ENCODE results near the gene SERPINA12. TPM values are rescaled to one million over a fixed set of nuclear protein-coding genes. Genes with fewer than 3 reads are reported as not detected.

The SERPINA12 gene
- total RNA-seq, 4 donors from 2014 or later = not detected

- no peak for DNase-seq
- TF ChIP-seq CTCF (IDR thresholded peaks at IDR 0.05) = no peak
- no peak for TF ChIP-seq POLR2A (IDR thresholded peaks at IDR 0.05)
- no peaks in the 10 kb centered on the region for H3K36me3 ChIP-seq
- no peaks in the 10 kb centered on the region for H3K4me1 ChIP-seq
- no peaks in the 10 kb centered on the region for H3K9me3 ChIP-seq
- H3K4me3 ChIP-seq = no peak overlapping the region
- H3K27me3 ChIP-seq = no peaks in the 10 kb centered on the region
- no peak overlapping the region for H3K27ac ChIP-seq
These were observed 35.5 kb upstream of the SERPINA12 start for GRCh38 chr14:94544726-94545125.

GRCh38 chr14:94543449-94544124 lies 34.3 kb upstream of the SERPINA12 start:
- no peak for TF ChIP-seq CTCF (IDR thresholded peaks at IDR 0.05)
- TF ChIP-seq POLR2A (IDR thresholded peaks at IDR 0.05) = no peak
- no peaks in the 10 kb centered on the region for H3K4me1 ChIP-seq
- no peaks in the 10 kb centered on the region for H3K9me3 ChIP-seq

GRCh38 chr14:94542811-94543440 lies 33.7 kb upstream of the SERPINA12 start:
- DNase-seq = no peak
- Histone ChIP-seq H3K27ac (no peak overlapping the region), H3K9me3 (no peaks in the 10 kb centered on the region), H3K4me3 (no peak overlapping the region), H3K27me3 (no peaks in the 10 kb centered on the region), H3K4me1 (no peaks in the 10 kb centered on the region), H3K36me3 (no peaks in the 10 kb centered on the region)
- TF ChIP-seq CTCF (IDR thresholded peaks at IDR 0.05) (no peak), POLR2A (IDR thresholded peaks at IDR 0.05) (no peak)

More at GRCh38 chr14:94543449-94544124, 34.3 kb upstream of the SERPINA12 start:
- Histone ChIP-seq H3K4me3 (no peak overlapping the region), H3K36me3 (no peaks in the 10 kb centered on the region), H3K27ac (no peak overlapping the region), H3K27me3 (no peaks in the 10 kb centered on the region)
- no peak for DNase-seq

- Histone ChIP-seq H3K36me3 (no peaks in the 10 kb centered on the region), H3K27ac (no peak overlapping the region), H3K27me3 (no peaks in the 10 kb centered on the region), H3K9me3 (no peaks in the 10 kb centered on the region), H3K4me3 (no peak overlapping the region), H3K4me1 (no peaks in the 10 kb centered on the region)
- no peak for TF ChIP-seq CTCF (IDR thresholded peaks at IDR 0.05)
- TF ChIP-seq POLR2A (IDR thresholded peaks at IDR 0.05) = no peak
- DNase-seq = no peak
These were observed 33.0 kb upstream of the SERPINA12 start for GRCh38 chr14:94542111-94542810.

GRCh38 chr14:94541234-94541975 lies 32.1 kb upstream of the SERPINA12 start:
- no peak overlapping the region for H3K4me3 ChIP-seq
- TF ChIP-seq CTCF (IDR thresholded peaks at IDR 0.05) (no peak), POLR2A (IDR thresholded peaks at IDR 0.05) (no peak)
- no peaks in the 10 kb centered on the region for H3K9me3 ChIP-seq
- no peak for DNase-seq
- H3K4me1 ChIP-seq = no peaks in the 10 kb centered on the region
- no peaks in the 10 kb centered on the region for H3K36me3 ChIP-seq
- H3K27me3 ChIP-seq = no peaks in the 10 kb centered on the region
- H3K27ac ChIP-seq = no peak overlapping the region
